Left lung (tissue), 10 donors: ENCODE data around the gene DCHS1. TPM values are rescaled to one million over a fixed set of nuclear protein-coding genes. Genes with fewer than 3 reads are reported as not detected.

Source experiments
- ATAC-seq: fragments of 200-7000 bp; cut with Tn5 transposase; one replicate; pipeline ENCODE4 v1.9.1; 2020; ENCODE audit warnings: moderate library complexity
- DNase-seq, 4 donors: peaks; one replicate each; pipeline ENCODE4 v3.0.0-alpha.2; 2013 to 2020
- H3K27ac ChIP-seq, 2 donors: fragments of 200-600 bp; sonication (generic) in 1 of 2; one replicate each; pipeline versions ENCODE4 v1.5.0 to v1.8.0; 2020 to 2021
- H3K27me3 ChIP-seq, 2 donors: fragments of 200-600 bp; sonication (generic) in 1 of 2; one replicate each; pipeline versions ENCODE4 v1.5.0 to v1.8.0; 2020 to 2021
- H3K36me3 ChIP-seq, 2 donors: fragments of 200-600 bp; sonication (generic) in 1 of 2; one replicate each; pipeline versions ENCODE4 v1.5.0 to v1.8.0; 2020 to 2021
- H3K4me1 ChIP-seq, 2 donors: fragments of 200-600 bp; one replicate each; pipeline ENCODE4 v1.8.0; 2021
- H3K4me3 ChIP-seq, 2 donors: fragments of 200-600 bp; sonication (generic) in 1 of 2; one replicate each; pipeline versions ENCODE4 v1.5.0 to v1.8.0; 2020 to 2021; ENCODE audit warnings: mild to moderate bottlenecking in 1 of 2
- H3K9me3 ChIP-seq, 2 donors: fragments of 200-600 bp; sonication (generic) in 1 of 2; one replicate each; pipeline versions ENCODE4 v1.5.0 to v1.8.0; 2020 to 2021
- intact Hi-C, 2 donors: fragments of 100-400 bp; cut with DNase I; formaldehyde crosslinking; loops; one replicate each; pipeline versions ENCODE4 v1.11.2 to v1.14.2; 2022
- polyA plus RNA-seq, 6 donors: library from polyadenylated mRNA; unstranded; fragments of 120-200 nt; gene quantifications; one replicate each; pipeline ENCODE4 v1.2.1, GENCODE V29; 2013; ENCODE audit not compliant: insufficient read length in 6 of 6
- total RNA-seq, 2 donors: library from RNA; stranded (reverse); fragmentation: NEBNext Ultra II Directional; extraction: Animal tissue kit (Norgen Biotek cat#: 25700); gene quantifications; one replicate each; pipeline ENCODE4 v1.2.1, GENCODE V29; 2021
- TF ChIP-seq, protein P1 (sequence below), 2 donors: fragments of 200-600 bp; sonication (generic) in 1 of 2; IDR thresholded peaks; one replicate each; pipeline versions ENCODE4 v1.5.0 to v1.8.0; 2021; ENCODE audit warnings: antibody characterized with exemption in 2 of 2
- donor health status: DM: no; HTN: yes; CAD: no.
- donor health status: DM: no; HTN: no; CAD: no.

DCHS1 gene
- total and polyA plus RNA-seq, 8 donors, result 15.4 to 49.5 (median 35.9) TPM

DNA sequence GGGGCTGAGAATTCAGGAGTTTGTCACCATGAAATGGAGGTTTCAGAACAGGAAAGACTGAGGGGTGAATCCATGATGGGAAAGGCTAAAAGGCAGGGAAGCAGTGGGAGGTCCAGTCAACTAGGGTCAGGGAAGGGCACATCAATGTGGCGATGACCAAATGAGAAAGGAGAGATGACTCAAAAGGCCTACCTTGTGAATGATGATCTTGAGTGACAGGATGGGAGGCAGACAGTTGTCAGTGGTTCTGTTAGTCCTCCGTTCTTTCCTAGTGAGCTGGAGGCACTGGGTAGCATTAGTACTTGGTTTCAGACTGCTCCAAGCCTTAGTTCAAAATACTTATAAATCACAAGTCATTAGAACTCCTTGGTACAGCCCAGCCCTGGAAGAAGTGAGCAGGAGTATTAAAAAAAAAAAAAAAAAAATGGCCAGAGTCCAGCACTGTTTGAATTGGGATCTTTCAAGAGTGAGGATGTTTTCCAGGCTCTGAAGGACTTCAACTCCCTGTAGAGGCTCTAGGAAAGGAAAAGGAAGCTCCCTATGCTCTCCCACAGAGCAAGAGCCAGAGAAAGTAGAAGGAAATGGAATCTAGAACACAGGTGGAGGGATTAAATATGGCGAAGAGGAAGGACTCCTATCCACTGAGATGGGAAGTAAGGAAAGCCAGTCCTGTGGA lies 8.3 kb upstream of the DCHS1 start:
- Histone ChIP-seq H3K27ac (no peak overlapping the region), H3K4me1 (peaks cover 0 to 5% of the 10 kb centered on the region in 2 donors), H3K9me3 (no peaks in the 10 kb centered on the region), H3K27me3 (no peaks in the 10 kb centered on the region), H3K4me3 (no peak overlapping the region), H3K36me3 (no peaks in the 10 kb centered on the region)
- intact Hi-C loops, result no loop called here
- peak; percentile 35 for ATAC-seq
- no peak for DNase-seq
- TF ChIP-seq, protein P1, sequence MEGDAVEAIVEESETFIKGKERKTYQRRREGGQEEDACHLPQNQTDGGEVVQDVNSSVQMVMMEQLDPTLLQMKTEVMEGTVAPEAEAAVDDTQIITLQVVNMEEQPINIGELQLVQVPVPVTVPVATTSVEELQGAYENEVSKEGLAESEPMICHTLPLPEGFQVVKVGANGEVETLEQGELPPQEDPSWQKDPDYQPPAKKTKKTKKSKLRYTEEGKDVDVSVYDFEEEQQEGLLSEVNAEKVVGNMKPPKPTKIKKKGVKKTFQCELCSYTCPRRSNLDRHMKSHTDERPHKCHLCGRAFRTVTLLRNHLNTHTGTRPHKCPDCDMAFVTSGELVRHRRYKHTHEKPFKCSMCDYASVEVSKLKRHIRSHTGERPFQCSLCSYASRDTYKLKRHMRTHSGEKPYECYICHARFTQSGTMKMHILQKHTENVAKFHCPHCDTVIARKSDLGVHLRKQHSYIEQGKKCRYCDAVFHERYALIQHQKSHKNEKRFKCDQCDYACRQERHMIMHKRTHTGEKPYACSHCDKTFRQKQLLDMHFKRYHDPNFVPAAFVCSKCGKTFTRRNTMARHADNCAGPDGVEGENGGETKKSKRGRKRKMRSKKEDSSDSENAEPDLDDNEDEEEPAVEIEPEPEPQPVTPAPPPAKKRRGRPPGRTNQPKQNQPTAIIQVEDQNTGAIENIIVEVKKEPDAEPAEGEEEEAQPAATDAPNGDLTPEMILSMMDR (IDR thresholded peaks at IDR 0.05), result no peak

GRCh38 chr11:6660712-6661111 lies 5.1 kb upstream of the DCHS1 start:
- Histone ChIP-seq H3K36me3 (no peaks in the 10 kb centered on the region), H3K4me1 (no peaks in the 10 kb centered on the region), H3K27me3 (peaks cover 0 to 14% of the 10 kb centered on the region in 2 donors), H3K4me3 (no peak overlapping the region), H3K9me3 (no peaks in the 10 kb centered on the region), H3K27ac (no peak overlapping the region)
- ATAC-seq, result no peak
- TF ChIP-seq, protein P1 (IDR thresholded peaks at IDR 0.05), result no peak
- intact Hi-C loops, result no loop called here
- no peak for DNase-seq

DNA sequence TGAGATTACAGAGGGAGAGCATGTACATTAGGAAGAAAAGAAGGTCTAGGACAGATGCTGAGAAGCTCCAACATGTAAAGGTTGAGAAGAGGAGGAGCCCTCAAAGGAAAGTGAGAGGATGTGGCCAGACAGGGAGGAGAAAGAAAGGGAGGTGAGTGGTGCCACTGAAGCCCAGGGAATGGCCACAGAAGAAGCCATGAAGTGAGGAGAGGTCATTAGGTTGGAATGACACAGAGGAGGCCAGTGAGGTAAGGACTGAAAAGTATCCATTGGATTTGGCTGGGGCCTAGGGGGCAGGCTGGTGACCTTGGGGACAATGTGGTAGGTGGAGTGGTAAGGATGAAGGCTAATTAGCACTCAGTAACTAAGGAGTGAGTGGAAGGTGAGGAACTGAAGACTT lies 3.0 kb upstream of the DCHS1 start:
- H3K4me1 ChIP-seq, result no peaks in the 10 kb centered on the region
- intact Hi-C loops, result no loop called here
- DNase-seq (no peak), ATAC-seq (no peak)
- H3K4me3 ChIP-seq, result no peak overlapping the region
- H3K27ac ChIP-seq, result no peak overlapping the region
- peaks cover 0 to 25% of the 10 kb centered on the region in 2 donors for H3K27me3 ChIP-seq
- TF ChIP-seq, protein P1 (IDR thresholded peaks at IDR 0.05), result no peak
- H3K36me3 ChIP-seq, result no peaks in the 10 kb centered on the region
- H3K9me3 ChIP-seq, result no peaks in the 10 kb centered on the region

DNA sequence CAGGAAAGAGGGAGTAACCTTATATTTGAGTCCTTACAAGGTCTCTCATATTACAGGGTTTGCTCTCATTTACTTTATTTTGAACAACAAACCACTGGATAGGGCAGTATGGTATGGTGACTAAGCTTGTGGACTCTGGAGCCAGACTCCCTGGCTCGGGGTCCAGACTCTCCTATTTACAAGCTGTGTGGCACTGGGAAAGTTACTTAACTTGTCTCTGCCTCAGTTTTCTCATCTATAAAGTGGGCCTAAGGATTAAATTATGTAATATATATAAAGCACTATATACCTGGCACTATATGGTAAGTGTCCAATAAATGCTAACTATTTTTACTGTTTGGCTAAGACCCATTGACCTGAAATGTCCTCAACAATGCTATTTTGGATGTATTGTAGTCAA lies 1.7 kb upstream of the DCHS1 start:
- intact Hi-C loops, result no loop called here
- no peak for ATAC-seq
- TF ChIP-seq, protein P1 (IDR thresholded peaks at IDR 0.05), result no peak
- Histone ChIP-seq H3K9me3 (no peaks in the 10 kb centered on the region), H3K36me3 (no peaks in the 10 kb centered on the region), H3K4me1 (peaks cover 0 to 5% of the 10 kb centered on the region in 2 donors), H3K27me3 (peaks cover 0 to 25% of the 10 kb centered on the region in 2 donors), H3K27ac (no peak overlapping the region), H3K4me3 (no peak overlapping the region)
- no peak for DNase-seq

DNA sequence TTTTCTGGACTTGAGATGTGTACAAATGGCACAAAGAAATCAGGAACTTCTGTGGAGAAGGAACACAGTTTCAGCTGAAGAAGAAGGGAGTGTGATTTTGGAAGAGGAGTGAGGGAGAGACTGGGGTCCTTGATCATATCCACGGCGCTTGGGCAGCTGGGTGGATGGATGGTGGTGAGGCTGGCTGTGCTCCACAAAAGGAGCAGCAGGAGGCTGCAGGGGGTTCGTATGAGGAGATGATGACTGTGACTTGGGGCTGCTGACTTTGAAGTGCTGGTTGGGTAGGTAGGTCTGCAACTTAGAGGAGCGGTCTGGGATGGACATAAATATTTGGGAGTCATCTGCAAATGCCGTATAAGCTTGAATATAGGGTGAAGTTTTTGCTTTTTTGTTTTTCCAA lies 1.3 kb upstream of the DCHS1 start:
- Histone ChIP-seq H3K27me3 (peaks cover 0 to 25% of the 10 kb centered on the region in 2 donors), H3K4me3 (no peak overlapping the region), H3K9me3 (no peaks in the 10 kb centered on the region), H3K36me3 (no peaks in the 10 kb centered on the region), H3K27ac (no peak overlapping the region), H3K4me1 (peaks cover 0 to 9% of the 10 kb centered on the region in 2 donors)
- DNase-seq, result no peak
- TF ChIP-seq, protein P1 (IDR thresholded peaks at IDR 0.05), result no peak
- intact Hi-C loops, result no loop called here
- ATAC-seq, result no peak
